PC-3 (cell line): ENCODE results near the gene PRKAR1A.

ENCODE experiments used
- EZH2 ChIP-seq: fragments of 300-600 bp; sonication (generic); IDR thresholded peaks from one replicate; pipeline ENCODE4 v1.6.1; 2017; ENCODE audit warnings: antibody characterized with exemption, mild to moderate bottlenecking, low read length; ENCODE audit not compliant: unreplicated experiment
- TF ChIP-seq, protein P1 (sequence below): fragments of 300-600 bp; sonication (generic); conservative IDR thresholded peaks from 2 replicates; pipeline ENCODE4 v1.5.1; 2017; ENCODE audit warnings: antibody characterized with exemption, low read depth, mild to moderate bottlenecking, low read length

DNA sequence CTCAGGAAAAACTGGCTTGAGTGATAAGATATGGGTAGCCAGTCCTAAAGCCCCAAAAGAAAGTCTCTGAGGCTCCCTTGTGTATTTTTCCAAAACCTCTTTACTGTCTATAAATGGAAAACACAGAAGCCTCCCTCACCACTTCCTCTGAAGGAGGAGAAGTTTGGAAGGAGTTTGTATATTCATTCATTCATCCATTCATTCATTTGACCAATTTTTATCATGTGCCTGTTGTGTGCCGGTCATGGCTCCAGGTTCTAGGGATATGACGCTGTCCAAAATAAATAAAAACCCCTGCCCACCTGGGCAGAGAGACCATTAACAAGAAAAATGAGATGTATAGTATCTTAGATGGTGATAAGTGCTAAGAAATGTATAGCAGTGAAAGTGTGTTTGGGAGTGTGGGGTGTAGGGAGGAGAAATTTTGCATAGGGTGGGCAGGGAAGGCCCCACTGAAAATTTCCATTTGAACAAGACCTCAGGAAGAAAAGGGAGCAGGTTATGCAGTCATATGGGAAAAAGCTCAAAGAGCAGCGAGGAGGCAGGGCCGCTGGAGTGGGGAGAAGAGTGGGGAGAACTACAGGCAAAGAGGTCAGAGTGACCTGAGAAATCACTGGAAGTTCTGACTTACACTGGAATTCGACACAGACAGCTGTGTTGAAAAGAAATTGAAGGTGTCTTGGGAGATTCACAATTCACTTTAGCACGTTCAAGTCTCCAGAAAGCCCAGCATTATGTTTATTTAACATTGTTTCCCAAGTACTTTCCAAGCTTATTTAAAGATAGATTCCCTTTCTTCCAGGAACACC, 48.8 kb upstream of the PRKAR1A start:
- TF ChIP-seq, protein P1, sequence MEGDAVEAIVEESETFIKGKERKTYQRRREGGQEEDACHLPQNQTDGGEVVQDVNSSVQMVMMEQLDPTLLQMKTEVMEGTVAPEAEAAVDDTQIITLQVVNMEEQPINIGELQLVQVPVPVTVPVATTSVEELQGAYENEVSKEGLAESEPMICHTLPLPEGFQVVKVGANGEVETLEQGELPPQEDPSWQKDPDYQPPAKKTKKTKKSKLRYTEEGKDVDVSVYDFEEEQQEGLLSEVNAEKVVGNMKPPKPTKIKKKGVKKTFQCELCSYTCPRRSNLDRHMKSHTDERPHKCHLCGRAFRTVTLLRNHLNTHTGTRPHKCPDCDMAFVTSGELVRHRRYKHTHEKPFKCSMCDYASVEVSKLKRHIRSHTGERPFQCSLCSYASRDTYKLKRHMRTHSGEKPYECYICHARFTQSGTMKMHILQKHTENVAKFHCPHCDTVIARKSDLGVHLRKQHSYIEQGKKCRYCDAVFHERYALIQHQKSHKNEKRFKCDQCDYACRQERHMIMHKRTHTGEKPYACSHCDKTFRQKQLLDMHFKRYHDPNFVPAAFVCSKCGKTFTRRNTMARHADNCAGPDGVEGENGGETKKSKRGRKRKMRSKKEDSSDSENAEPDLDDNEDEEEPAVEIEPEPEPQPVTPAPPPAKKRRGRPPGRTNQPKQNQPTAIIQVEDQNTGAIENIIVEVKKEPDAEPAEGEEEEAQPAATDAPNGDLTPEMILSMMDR = no peak
- TF ChIP-seq EZH2 = no peak
